Choroid plexus epithelial cell (primary cell): ENCODE data around the gene CFAP126.
"Not testable (repeated sequence)": the region's sequence is repeated elsewhere in the genome, so short reads cannot be mapped to it uniquely, and the experiment has no call there.

ENCODE experiments used
- DNase-seq: peaks from one replicate; pipeline ENCODE4 v3.0.0-alpha.2; 2010; ENCODE audit warnings: low read depth
- H3K4me3 ChIP-seq: 2 replicates; pipeline ENCODE4 v1.5.1; 2011; ENCODE audit warnings: low read depth, mild to moderate bottlenecking, control low read depth, low read length, moderate library complexity
- CTCF ChIP-seq: conservative IDR thresholded peaks from 2 replicates; pipeline ENCODE4 v1.5.1; 2011; ENCODE audit warnings: low read depth, mild to moderate bottlenecking, control low read depth, inconsistent platforms, low read length, moderate library complexity

CFAP126 gene, protein sequence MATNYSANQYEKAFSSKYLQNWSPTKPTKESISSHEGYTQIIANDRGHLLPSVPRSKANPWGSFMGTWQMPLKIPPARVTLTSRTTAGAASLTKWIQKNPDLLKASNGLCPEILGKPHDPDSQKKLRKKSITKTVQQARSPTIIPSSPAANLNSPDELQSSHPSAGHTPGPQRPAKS

DNA sequence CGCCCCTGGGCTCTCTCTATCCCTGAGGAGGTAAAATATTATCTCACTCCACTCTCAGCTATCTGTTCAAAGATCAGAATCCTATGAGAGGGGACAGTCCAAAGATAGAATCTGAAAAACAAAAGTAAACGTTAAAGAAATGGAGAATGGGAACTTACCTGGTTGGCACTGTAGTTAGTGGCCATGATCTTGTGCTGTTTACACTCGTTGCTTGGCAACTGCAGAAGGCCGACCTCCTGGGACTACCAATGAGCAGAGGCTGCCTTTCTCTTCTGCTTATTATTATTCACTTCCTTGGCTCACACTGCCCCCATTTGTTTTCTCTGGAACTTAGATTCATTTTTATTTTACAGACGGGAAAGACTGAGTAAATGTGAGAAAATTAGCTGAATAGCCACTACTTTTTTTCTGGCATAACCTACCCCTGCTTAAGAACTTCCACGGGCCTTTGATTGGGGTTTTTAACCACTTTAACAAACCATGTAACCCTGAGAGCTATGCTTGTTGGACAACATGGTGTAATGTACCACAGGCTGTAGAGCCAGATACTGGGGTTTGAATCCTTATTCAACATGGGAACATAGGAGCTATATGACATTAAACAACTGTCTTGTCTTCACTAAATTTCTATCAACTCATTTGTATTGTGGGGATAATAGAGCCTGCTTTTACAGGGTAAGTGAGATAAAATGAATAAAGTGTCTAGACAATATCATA lies at the start of gene CFAP126:
Gene CFAP126 (minus strand): TSS at position 193 of the 717 bp plus-strand sequence. CDS start 8 bp downstream, at position 185.
- TF ChIP-seq CTCF = peak; percentile 39
- H3K4me3 ChIP-seq = no peak within 1 kb of the TSS
- DNase-seq = peak; percentile 95

- not testable (repeated sequence) for DNase-seq
Observed at GRCh38 chr1:161413050-161413449, 45.4 kb upstream of the CFAP126 start.

DNA sequence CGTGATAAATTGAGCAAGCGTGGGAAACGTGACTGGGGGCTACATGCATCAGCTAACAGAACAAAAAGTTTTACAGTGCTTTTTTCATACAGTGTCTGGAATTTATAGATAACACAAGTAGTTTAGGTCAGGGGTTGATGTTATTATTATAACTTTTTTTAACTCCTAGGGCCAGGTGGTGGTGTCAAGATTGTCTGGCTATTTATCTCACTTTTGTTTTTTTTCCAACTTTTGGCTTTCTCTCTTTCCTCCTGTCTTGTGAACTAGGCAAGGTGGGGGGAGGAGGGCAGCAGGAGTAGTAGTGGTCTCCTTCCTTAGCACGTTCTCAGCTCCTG lies 42.9 kb upstream of the CFAP126 start:
- not testable (repeated sequence) for H3K4me3 ChIP-seq, DNase-seq

More at GRCh38 chr1:161413050-161413449, 45.4 kb upstream of the CFAP126 start:
- not testable (repeated sequence) for H3K4me3 ChIP-seq

- H3K4me3 ChIP-seq, DNase-seq: not testable (repeated sequence)
Observed at GRCh38 chr1:161409848-161410635, 42.4 kb upstream of the CFAP126 start.

DNA sequence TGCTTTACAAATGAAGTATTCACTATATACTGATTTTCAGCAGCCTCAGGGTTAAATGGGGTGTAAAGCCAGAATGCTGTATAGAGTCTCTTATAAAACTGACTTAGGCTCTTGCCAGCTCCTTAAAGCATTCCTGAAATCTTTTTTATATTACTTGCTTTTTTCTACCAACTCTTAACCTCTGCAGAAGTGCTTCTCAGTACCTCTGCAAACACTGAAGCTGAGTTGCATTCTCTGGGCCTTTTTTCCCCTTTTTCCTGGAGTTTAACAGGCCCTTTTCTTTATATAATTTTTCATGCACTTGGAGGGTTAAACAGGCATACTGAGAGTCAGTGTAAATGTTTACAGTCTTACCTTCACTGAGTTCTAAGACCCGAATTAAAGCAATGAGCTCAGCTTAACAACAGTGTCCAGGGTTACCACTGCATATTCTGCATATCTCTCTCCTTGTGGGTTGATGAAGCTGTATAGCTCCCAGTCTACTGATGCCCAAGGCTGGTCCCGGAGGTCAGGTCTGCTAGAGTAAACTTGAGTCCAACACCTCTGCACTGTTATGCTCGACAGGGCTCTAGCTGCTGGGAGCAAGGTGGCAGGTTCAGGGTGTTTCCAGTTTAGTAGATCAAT lies 40.9 kb upstream of the CFAP126 start:
- no peak overlapping the region for H3K4me3 ChIP-seq
- no peak for DNase-seq
- TF ChIP-seq CTCF = no peak

- H3K4me3 ChIP-seq = no peak overlapping the region
- TF ChIP-seq CTCF = no peak
- no peak for DNase-seq
Observed at GRCh38 chr1:161407451-161407985, 39.8 kb upstream of the CFAP126 start.

GRCh38 chr1:161406551-161406950 lies 38.9 kb upstream of the CFAP126 start:
- DNase-seq, H3K4me3 ChIP-seq: not testable (repeated sequence)

DNA sequence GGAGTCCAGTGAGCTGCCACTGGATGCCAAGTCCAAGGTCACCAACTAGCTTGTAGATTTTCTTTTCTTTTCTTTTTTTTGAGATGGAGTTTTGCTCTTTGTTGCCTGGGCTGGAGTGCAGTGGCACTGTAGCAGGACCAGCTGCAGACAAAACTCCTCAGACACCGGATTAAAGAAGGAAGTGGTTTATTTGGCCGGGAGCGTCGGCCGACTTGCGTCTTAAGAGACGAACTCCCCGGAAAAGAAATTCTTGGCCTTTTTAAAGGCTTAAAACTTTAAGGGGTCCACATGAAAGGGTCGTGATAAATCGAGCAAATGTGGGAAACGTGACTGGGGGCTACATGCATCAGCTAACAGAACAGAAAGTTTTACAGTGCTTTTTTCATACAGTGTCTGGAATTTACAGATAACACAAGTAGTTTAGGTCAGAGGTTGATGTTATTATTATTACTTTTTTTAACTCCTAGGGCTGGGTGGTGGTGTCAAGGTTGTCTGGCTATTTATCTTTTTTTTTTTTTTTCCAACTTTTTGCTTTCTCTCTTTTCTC lies 36.4 kb upstream of the CFAP126 start:
- TF ChIP-seq CTCF = no peak
- DNase-seq = no peak

More for the DNA sequence above, 36.4 kb upstream of the CFAP126 start:
- H3K4me3 ChIP-seq = no peak overlapping the region
